ENCODE measurements around the gene SLC30A9. TPM values are rescaled to one million over a fixed set of nuclear protein-coding genes. Genes with fewer than 3 reads are reported as not detected.

The SLC30A9 gene
- total and polyA plus RNA-seq, 2 of the 13 experiments (the other 11 are each of a cell fraction or from before 2014, with no cell fraction given) = 27.5 to 72.8 TPM

DNA sequence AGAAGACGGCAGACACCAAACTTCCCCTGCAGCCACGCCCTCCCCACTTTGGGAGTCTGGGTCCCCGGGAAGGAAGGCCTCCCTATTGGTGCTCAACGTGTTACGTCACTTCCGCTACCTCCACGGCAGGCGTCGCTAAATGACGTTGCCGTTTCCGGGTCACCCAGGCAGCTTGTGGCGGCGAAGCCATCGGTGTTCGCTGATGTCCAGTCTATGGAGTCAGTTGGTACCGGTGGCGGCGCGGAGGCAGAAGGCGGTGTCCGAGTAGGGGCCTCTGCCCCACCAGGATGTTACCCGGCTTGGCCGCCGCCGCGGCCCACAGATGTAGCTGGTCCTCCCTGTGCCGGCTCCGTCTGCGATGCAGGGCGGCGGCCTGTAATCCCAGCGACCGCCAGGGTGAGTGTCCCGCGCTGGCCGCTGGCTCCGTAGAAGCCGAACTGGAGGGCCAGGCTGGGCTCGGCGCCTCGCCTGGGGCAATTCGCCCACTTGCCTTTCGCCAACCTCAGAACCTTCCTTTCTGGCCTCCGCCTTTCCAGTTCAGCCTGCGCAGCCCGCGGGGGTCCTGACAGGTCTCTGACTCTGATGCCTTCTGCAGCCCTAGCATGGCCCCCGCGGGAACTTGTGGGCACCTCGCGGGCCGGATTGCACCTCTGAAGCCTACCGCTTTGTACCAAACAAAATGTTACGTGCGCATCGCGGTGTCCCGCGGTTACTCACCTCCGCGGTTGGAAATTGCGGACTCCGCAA lies at the start of gene SLC30A9 (continued):
- TF ChIP-seq, protein P1, sequence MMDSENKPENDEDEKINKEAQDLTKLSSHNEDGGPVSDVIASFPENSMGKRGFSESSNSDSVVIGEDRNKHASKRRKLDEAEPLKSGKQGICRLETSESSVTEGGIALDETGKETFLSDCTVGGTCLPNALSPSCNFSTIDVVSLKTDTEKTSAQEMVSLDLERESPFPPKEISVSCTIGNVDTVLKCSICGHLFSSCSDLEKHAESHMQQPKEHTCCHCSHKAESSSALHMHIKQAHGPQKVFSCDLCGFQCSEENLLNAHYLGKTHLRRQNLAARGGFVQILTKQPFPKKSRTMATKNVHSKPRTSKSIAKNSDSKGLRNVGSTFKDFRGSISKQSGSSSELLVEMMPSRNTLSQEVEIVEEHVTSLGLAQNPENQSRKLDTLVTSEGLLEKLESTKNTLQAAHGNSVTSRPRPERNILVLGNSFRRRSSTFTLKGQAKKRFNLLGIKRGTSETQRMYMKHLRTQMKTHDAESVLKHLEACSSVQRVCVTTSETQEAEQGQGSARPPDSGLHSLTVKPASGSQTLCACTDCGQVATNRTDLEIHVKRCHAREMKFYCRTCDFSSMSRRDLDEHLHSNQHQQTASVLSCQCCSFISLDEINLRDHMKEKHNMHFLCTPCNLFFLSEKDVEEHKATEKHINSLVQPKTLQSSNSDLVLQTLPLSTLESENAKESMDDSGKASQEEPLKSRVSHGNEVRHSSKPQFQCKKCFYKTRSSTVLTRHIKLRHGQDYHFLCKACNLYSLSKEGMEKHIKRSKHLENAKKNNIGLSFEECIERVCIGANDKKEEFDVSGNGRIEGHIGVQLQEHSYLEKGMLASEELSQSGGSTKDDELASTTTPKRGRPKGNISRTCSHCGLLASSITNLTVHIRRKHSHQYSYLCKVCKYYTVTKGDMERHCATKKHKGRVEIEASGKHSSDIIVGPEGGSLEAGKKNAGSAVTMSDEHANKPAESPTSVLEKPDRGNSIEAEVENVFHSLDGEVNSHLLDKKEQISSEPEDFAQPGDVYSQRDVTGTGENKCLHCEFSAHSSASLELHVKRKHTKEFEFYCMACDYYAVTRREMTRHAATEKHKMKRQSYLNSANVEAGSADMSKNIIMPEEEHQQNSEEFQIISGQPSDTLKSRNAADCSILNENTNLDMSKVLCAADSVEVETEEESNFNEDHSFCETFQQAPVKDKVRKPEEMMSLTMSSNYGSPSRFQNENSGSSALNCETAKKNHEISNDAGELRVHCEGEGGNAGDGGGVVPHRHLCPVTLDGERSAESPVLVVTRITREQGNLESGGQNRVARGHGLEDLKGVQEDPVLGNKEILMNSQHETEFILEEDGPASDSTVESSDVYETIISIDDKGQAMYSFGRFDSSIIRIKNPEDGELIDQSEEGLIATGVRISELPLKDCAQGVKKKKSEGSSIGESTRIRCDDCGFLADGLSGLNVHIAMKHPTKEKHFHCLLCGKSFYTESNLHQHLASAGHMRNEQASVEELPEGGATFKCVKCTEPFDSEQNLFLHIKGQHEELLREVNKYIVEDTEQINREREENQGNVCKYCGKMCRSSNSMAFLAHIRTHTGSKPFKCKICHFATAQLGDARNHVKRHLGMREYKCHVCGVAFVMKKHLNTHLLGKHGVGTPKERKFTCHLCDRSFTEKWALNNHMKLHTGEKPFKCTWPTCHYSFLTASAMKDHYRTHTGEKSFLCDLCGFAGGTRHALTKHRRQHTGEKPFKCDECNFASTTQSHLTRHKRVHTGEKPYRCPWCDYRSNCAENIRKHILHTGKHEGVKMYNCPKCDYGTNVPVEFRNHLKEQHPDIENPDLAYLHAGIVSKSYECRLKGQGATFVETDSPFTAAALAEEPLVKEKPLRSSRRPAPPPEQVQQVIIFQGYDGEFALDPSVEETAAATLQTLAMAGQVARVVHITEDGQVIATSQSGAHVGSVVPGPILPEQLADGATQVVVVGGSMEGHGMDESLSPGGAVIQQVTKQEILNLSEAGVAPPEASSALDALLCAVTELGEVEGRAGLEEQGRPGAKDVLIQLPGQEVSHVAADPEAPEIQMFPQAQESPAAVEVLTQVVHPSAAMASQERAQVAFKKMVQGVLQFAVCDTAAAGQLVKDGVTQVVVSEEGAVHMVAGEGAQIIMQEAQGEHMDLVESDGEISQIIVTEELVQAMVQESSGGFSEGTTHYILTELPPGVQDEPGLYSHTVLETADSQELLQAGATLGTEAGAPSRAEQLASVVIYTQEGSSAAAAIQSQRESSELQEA (CRISPR knock-in tag; IDR thresholded peaks at IDR 0.05; ENCODE audit: not compliant biosample characterization) = peak; percentile 43
- TF ChIP-seq ZBTB7A (CRISPR knock-in tag; IDR thresholded peaks at IDR 0.05) = 0 out of 2 replicates have a peak, but pooled peaks have one; percentile 13
- peak; percentile 44; the same call in 1 of the 2 replicates for TF ChIP-seq RXRB (CRISPR knock-in tag; IDR thresholded peaks at IDR 0.05; ENCODE audit: borderline replicate concordance)
- peak; percentile 95 for TF ChIP-seq TAF1 (CRISPR knock-in tag; IDR thresholded peaks at IDR 0.05)
- peak; percentile 85 for TF ChIP-seq AGO2 (optimal IDR thresholded peaks at IDR 0.05; ENCODE audit: low read depth, low read length)
- no peak for TF ChIP-seq MZF1 (CRISPR knock-in tag; IDR thresholded peaks at IDR 0.05; ENCODE audit: borderline replicate concordance)
- peak; percentile 94 for TF ChIP-seq POLR2AphosphoS5 (IDR thresholded peaks at IDR 0.05; ENCODE audit: low read depth, low read length)
- TF ChIP-seq RBAK (CRISPR knock-in tag; IDR thresholded peaks at IDR 0.05) = peak; percentile 43; the same call in 1 of the 2 replicates
- peak; percentile 93 for TF ChIP-seq THAP11 (CRISPR knock-in tag; IDR thresholded peaks at IDR 0.05)
- 0 out of 2 replicates have a peak, but pooled peaks have one; percentile 27 for TF ChIP-seq ZNF160 (CRISPR knock-in tag; IDR thresholded peaks at IDR 0.05)
- TF ChIP-seq, protein P2, sequence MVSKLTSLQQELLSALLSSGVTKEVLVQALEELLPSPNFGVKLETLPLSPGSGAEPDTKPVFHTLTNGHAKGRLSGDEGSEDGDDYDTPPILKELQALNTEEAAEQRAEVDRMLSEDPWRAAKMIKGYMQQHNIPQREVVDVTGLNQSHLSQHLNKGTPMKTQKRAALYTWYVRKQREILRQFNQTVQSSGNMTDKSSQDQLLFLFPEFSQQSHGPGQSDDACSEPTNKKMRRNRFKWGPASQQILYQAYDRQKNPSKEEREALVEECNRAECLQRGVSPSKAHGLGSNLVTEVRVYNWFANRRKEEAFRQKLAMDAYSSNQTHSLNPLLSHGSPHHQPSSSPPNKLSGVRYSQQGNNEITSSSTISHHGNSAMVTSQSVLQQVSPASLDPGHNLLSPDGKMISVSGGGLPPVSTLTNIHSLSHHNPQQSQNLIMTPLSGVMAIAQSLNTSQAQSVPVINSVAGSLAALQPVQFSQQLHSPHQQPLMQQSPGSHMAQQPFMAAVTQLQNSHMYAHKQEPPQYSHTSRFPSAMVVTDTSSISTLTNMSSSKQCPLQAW (CRISPR knock-in tag; IDR thresholded peaks at IDR 0.05) = no peak; the same call in 1 of the 2 replicates
- TF ChIP-seq, protein P3, sequence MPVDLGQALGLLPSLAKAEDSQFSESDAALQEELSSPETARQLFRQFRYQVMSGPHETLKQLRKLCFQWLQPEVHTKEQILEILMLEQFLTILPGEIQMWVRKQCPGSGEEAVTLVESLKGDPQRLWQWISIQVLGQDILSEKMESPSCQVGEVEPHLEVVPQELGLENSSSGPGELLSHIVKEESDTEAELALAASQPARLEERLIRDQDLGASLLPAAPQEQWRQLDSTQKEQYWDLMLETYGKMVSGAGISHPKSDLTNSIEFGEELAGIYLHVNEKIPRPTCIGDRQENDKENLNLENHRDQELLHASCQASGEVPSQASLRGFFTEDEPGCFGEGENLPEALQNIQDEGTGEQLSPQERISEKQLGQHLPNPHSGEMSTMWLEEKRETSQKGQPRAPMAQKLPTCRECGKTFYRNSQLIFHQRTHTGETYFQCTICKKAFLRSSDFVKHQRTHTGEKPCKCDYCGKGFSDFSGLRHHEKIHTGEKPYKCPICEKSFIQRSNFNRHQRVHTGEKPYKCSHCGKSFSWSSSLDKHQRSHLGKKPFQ (CRISPR knock-in tag; IDR thresholded peaks at IDR 0.05; ENCODE audit: insufficient replicate concordance) = peak; percentile 72

Measured in HepG2 (cell line).